HL-60 (cell line): ENCODE measurements around the gene COX10.

Experiments used
- DNase-seq, 2 experiments: peaks; one replicate each; pipeline ENCODE4 v3.0.0-alpha.2; 2010 to 2020; ENCODE audit warnings: low read depth in 1 of 2, low spot score in 1 of 2
- H3K27ac ChIP-seq: fragments of 250-450 bp; sonication (Bioruptor Pico); replicated peaks from 2 replicates; pipeline ENCODE4 v1.5.1; 2020; ENCODE audit warnings: mild to moderate bottlenecking, moderate library complexity
- H3K27me3 ChIP-seq: fragments of 250-450 bp; sonication (Bioruptor Pico); 2 replicates; pipeline ENCODE4 v1.5.1; 2021; ENCODE audit warnings: mild to moderate bottlenecking, moderate library complexity; ENCODE audit not compliant: insufficient read depth, poor library complexity, severe bottlenecking
- H3K4me3 ChIP-seq: replicated peaks from 2 replicates; pipeline ENCODE4 v1.5.1; 2011; ENCODE audit warnings: mild to moderate bottlenecking, control low read depth, low read length; ENCODE audit not compliant: insufficient read depth
- GABPA ChIP-seq: IDR thresholded peaks from 2 replicates; pipeline ENCODE4 v1.6.1; 2012; ENCODE audit warnings: low read depth
- POLR2AphosphoS5 ChIP-seq: IDR thresholded peaks from 2 replicates; pipeline ENCODE4 v1.6.1; 2012; ENCODE audit warnings: low read depth
- SPI1 ChIP-seq: IDR thresholded peaks from 2 replicates; pipeline ENCODE4 v1.6.1; 2012; ENCODE audit warnings: low read depth, mild to moderate bottlenecking, borderline replicate concordance
- TF ChIP-seq, protein P1 (sequence below): IDR thresholded peaks from one replicate; pipeline ENCODE4 v1.5.1; 2011; ENCODE audit warnings: low read length, control low read depth, inconsistent platforms; ENCODE audit not compliant: insufficient read depth
- TF ChIP-seq, protein P2 (sequence below): IDR thresholded peaks from 2 replicates; pipeline ENCODE4 v1.6.1; 2012; ENCODE audit warnings: low read depth; ENCODE audit not compliant: insufficient replicate concordance

COX10 gene

DNA sequence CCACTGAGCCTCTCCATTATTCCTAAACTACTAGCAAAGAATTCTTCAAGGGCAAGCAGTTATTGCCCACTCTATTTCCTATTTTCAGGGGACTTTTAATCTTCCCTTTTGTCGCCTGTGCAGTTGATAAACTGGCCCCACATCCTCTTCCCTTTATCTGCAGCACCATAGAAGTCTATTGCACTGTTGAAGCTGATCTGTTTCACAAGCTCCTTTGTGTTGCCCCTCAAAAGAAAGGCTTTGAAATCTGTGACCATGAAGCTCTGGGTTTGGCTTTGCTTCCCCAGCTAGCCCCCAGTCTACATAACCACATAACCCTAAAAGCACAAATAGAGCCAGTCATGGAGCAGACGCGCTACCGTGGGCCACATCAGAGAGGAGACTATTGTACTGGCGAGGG, 130.3 kb downstream of the COX10 start:
- H3K4me3 ChIP-seq, result no peak overlapping the region
- no peak overlapping the region for H3K27ac ChIP-seq
- no peaks in the 10 kb centered on the region for H3K27me3 ChIP-seq
- DNase-seq, result no peak
- no peak for TF ChIP-seq SPI1
- TF ChIP-seq, protein P1, sequence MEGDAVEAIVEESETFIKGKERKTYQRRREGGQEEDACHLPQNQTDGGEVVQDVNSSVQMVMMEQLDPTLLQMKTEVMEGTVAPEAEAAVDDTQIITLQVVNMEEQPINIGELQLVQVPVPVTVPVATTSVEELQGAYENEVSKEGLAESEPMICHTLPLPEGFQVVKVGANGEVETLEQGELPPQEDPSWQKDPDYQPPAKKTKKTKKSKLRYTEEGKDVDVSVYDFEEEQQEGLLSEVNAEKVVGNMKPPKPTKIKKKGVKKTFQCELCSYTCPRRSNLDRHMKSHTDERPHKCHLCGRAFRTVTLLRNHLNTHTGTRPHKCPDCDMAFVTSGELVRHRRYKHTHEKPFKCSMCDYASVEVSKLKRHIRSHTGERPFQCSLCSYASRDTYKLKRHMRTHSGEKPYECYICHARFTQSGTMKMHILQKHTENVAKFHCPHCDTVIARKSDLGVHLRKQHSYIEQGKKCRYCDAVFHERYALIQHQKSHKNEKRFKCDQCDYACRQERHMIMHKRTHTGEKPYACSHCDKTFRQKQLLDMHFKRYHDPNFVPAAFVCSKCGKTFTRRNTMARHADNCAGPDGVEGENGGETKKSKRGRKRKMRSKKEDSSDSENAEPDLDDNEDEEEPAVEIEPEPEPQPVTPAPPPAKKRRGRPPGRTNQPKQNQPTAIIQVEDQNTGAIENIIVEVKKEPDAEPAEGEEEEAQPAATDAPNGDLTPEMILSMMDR, result no peak
- TF ChIP-seq POLR2AphosphoS5, result no peak
- TF ChIP-seq GABPA, result no peak
- TF ChIP-seq, protein P2, sequence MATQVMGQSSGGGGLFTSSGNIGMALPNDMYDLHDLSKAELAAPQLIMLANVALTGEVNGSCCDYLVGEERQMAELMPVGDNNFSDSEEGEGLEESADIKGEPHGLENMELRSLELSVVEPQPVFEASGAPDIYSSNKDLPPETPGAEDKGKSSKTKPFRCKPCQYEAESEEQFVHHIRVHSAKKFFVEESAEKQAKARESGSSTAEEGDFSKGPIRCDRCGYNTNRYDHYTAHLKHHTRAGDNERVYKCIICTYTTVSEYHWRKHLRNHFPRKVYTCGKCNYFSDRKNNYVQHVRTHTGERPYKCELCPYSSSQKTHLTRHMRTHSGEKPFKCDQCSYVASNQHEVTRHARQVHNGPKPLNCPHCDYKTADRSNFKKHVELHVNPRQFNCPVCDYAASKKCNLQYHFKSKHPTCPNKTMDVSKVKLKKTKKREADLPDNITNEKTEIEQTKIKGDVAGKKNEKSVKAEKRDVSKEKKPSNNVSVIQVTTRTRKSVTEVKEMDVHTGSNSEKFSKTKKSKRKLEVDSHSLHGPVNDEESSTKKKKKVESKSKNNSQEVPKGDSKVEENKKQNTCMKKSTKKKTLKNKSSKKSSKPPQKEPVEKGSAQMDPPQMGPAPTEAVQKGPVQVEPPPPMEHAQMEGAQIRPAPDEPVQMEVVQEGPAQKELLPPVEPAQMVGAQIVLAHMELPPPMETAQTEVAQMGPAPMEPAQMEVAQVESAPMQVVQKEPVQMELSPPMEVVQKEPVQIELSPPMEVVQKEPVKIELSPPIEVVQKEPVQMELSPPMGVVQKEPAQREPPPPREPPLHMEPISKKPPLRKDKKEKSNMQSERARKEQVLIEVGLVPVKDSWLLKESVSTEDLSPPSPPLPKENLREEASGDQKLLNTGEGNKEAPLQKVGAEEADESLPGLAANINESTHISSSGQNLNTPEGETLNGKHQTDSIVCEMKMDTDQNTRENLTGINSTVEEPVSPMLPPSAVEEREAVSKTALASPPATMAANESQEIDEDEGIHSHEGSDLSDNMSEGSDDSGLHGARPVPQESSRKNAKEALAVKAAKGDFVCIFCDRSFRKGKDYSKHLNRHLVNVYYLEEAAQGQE, result no peak

GRCh38 chr17:14200354-14200753, 131.1 kb downstream of the COX10 start:
- TF ChIP-seq, protein P1, result no peak
- no peak for TF ChIP-seq POLR2AphosphoS5
- TF ChIP-seq SPI1, result no peak
- no peak for TF ChIP-seq GABPA
- TF ChIP-seq, protein P2, result no peak

DNA sequence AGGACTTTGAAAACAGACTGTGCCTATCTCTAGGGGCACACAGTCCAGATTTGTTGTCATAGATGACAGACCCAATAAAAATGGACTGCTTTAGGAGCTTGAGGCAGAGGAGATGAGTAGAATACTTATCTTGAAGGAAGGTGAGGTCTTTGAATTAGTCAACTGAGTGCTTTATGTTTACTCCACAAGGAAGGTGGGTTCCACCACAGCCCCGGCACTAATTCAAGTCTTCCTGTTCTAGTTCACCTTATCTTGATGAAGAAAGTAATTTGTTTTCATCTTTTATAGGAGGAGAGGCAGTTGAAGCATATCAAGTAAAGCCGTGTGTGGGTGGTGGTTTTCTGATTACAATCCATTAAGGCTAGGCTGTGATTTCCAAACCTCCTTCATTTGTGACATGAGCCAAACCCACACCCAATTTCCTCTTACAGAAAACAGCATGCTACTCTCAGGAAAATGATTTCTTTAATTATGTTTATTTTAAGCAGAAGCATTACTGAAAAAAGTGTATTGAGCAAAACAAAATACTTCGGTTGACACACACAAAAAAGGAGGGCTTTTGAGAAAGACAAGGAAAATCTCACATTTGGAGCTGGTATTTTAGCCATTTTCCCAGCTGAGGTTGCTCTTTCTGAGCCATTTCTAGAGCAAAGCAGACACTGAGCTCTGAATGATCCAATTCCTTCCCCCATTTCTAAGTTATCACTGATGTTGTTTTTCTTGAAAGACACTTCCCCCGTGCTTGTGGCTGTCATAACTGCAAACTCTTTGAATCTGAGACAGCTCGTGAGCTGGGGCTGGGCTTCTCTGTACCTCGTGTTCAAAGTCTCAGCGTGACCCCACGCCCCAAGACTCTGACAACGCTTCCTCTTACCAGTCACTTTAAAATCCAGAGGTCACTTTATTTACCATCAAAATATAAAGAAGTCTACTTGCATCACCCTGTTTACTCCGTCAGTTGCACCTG, 132.0 kb downstream of the COX10 start:
- Histone ChIP-seq H3K27ac (peak overlapping the region; percentile 61), H3K4me3 (no peak overlapping the region), H3K27me3 (no peaks in the 10 kb centered on the region)
- TF ChIP-seq GABPA (no peak), SPI1 (no peak)
- TF ChIP-seq, protein P2, result no peak
- TF ChIP-seq, protein P1, result no peak
- DNase-seq, result peak; percentile 10 to 52

More at GRCh38 chr17:14200354-14200753, 131.1 kb downstream of the COX10 start:
- no peak for DNase-seq
- H3K4me3 ChIP-seq, result no peak overlapping the region
- H3K27me3 ChIP-seq, result no peaks in the 10 kb centered on the region
- no peak overlapping the region for H3K27ac ChIP-seq
